Transverse colon (tissue), 3 donors: Measurements from ENCODE around the gene TRANK1.

Source experiments
- CTCF ChIP-seq, 5 experiments: fragments of 200-600 bp in 3 of 5; fragments of 450-650 bp in 2 of 5; sonication (generic) in 3 of 5; IDR thresholded peaks; 1 replicate in 2 of 5; 2 replicates in 3 of 5; pipeline ENCODE4 v1.5.1; 2016 to 2017; ENCODE audit warnings: antibody characterized with exemption in 5 of 5, inconsistent platforms in 3 of 5, mild to moderate bottlenecking in 2 of 5, moderate library complexity in 1 of 5
- POLR2A ChIP-seq: fragments of 450-650 bp; IDR thresholded peaks from one replicate; pipeline ENCODE4 v1.6.1; 2016; ENCODE audit warnings: antibody characterized with exemption, mild to moderate bottlenecking, moderate library complexity

GRCh38 chr3:36832406-36832805 is 112.4 kb downstream of the TRANK1 start:
- TF ChIP-seq POLR2A (no peak), CTCF (IDR thresholded peaks at IDR 0.05) (no peak)
